GM21737 (cell line): ENCODE measurements around the gene PIAS2.
"Not testable (repeated sequence)": the region's sequence is repeated elsewhere in the genome, so short reads cannot be mapped to it uniquely, and the experiment has no call there.

ENCODE experiments used
- ATAC-seq: cut with Tn5 transposase; IDR thresholded peaks from one replicate; pipeline ENCODE4 v1.9.1; 2021; ENCODE audit warnings: mild to moderate bottlenecking, moderate library complexity; ENCODE audit not compliant: unreplicated experiment

PIAS2 gene

GRCh38 chr18:46917108-46917802 is at the start of gene PIAS2, which contains the start of gene KATNAL2:
PIAS2 (minus strand) TSS chr18:46917507; CDS start chr18:46917345, 162 bp downstream.
KATNAL2 (plus strand) TSS chr18:46917602; CDS start chr18:46946873, 29,271 bp downstream.
- peak; percentile 89 for ATAC-seq

DNA sequence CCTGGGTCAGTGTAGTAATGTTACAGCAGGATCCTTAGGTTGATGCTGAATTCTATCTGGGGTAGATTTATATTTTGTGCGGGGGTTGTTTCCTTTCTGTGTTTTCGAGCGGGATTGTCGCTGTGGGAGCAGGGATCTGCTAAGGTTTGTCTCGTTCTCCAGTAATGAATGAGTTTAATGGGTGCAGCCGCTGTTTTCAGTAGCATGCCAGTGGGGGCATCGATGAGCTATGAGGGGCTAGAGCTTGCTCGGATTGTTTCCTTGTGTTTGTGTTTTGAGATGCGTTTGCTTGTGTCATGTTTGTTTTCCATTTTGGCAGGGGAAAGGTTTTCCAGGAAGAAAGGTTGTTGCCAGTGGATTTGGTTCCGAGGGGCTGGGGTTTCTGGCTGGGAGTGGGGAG is 49.0 kb upstream of the PIAS2 start:
- ATAC-seq = not testable (repeated sequence)

DNA sequence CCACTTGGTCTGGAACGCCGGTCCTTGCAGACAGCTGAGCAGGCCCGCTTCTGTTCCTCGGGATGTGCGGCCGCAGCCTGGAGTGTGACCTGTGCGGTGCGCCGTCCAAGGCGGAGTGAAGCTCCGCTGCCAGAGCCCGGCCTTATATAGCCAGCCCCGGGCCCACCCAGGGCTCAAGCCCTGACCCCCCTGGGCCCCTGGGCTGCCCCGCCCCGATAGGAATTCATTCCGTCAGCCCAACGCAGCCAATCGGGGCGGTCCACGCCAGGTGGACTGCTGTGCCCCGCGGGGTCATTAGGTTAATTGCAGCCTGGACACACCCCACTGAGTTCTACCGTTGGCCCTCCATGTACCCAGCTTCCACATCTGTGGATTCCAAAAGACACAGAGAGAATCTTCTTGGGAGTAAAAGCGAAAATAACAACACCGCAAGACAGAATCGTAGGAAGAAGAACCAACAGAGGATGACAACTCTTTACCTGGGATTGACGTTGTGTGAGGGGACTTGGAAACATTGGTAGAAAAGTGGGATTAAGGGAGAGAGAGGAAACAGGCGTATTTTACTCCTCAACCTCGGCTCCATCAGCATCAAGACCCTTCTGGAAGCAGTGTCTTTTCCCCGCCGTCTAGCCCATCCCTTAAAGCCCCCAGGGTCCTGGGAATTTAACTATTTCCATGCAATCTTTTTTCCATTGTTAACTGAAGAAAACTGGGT is 47.4 kb upstream of the PIAS2 start:
- ATAC-seq = not testable (repeated sequence)

GRCh38 chr18:46963656-46964578 is 46.6 kb upstream of the PIAS2 start:
- ATAC-seq = not testable (repeated sequence)

DNA sequence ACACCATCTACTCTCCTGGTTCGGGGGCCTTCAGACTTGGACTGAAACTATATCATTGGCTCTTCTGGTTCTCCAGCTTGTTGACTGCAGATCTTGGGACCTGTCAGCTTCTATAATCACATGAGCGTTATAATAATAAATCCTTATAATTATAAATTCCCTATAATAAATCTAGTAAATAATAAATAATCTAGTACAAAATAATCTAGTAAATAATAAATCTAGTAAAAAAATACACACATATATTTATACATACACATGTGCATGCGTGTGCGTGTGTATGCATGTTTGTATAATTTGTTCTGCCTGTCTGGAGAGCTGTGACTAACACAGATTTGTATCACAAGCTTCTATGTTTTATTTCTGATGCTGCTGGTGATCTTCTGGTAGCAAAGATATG is 40.9 kb upstream of the PIAS2 start:
- no peak for ATAC-seq

DNA sequence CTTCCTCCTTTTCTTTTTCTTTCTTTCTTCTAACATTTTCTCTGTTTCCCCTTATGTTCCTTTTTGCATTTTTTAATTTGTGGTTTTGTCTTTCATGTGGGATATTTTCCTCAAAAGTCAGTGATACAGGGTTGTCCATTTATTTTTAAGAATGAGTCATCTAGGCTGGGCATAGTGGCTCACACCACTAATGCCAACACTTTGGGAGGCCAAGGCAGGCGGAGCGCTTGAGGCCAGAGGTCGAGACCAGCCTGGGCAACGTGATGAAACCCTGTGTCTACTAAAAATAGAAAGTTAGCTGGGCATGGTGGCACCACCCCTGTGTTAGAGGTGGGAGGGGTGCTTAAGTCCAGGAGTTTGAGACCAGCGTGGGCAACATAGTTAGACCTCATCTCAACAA is 35.9 kb upstream of the PIAS2 start:
- no peak for ATAC-seq

GRCh38 chr18:46950064-46950656 is 32.9 kb upstream of the PIAS2 start:
- no peak for ATAC-seq

GRCh38 chr18:46946656-46947282 is 29.5 kb upstream of the PIAS2 start:
- peak; percentile 93 for ATAC-seq

DNA sequence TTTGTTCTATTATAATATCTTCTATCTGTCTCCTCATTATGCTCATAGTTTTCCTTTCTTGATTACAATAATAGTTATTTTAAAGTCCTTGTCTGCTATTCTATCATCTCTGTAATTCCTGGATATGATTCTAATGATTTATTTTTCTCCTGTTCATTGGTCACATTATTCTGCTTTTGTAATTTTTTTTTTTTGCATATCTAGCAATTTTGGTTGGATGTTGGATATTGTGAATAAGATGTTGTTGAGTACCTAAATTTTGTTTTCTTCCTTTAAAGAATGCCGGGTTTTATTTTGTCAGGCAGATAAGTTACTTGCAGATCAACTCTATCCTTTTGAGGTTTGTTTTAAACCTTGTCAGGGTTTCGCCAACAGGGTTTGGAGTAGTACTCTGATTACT is 25.3 kb upstream of the PIAS2 start:
- no peak for ATAC-seq

DNA sequence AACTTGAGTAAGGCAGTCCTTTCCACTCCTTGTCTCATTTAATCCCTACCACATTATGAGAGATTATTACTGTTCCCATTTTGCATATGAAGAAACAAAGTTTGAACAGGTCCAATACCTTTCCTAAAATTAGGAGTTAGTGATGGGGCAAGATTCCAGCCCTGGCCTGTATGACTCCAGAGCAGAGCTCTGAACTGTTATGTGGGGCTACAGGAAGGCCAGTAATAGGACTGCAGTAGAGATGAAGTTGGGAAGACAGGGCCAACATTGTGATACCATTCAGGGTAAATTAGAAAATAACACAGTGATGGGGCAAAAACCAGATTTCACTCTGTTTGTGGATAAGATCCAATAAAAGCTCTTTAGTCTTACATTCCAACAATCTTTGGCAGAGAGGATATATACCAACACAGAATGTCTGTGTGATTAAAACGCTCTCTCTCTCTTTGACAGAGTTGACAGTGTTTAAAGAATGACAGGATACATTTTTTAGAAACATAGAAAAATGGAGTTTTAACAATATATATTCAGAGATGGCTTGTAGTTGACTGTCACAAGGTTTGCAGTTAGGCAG is 22.8 kb upstream of the PIAS2 start:
- ATAC-seq = no peak

DNA sequence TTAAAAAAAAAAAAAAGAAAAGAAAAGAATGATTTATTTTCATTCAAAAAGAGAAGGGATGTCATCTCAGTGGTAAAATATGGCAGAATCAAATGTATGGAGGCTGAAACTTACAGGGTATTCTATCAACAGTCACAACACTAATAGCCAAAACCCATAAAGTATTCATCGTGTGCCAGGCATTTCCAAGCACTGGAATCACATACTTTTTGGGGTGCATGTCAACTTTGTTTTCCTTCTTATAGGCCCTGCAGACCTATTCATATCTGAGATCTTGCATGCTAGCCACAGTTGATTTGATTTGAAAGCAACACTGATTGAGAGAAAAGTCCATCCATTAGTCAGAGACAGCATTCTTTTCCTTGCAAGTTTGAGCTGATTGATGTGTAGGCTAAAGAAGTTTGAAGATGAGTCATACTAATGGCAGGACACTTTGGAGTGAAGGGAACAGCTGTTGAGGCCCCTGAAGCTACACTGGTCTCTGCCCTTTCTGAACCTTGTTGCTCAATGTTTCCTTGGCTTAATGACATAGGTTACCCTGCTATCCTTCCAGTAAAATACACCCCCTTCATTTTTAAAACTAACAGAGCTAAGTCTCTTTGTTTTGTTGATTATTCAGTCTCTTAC is 22.1 kb upstream of the PIAS2 start:
- ATAC-seq = no peak

DNA sequence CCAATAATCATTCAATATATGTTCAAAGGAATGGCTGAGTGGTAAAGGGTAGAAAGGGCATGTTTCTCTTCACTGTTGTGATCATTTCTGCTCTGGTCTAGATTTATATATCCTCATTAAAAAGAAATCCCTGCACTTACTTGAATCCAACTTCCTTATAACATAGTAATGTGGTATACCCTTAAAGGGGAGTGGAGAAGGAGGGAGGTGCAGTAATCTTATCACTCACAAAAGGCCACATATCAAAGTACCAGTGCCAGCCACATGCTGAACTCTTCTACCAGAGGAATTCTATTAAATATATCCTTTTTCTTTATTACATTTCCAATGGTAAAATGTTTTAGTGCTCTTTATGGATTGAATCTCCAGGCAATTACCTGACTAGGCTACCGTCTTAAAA is 3.3 kb upstream of the PIAS2 start:
- ATAC-seq = no peak

DNA sequence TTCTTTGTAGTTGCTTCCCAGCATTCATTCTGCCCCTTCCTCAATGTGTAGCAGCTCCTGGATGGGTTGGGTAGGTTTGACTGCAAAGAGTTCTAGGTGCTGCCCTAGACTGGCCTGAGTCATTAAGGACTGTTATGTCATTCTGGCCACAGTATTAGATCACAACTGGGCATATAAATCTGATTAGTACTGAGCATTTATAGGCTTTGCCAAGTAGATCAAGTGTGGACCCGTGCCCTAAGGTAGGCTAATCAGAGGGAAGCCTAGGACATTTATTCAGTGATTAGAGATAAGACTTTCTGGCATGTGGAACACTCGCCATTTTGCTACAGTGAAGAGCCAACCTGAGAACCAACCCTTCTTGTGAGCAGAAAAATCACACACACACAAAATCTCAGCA is 2.8 kb upstream of the PIAS2 start:
- no peak for ATAC-seq

DNA sequence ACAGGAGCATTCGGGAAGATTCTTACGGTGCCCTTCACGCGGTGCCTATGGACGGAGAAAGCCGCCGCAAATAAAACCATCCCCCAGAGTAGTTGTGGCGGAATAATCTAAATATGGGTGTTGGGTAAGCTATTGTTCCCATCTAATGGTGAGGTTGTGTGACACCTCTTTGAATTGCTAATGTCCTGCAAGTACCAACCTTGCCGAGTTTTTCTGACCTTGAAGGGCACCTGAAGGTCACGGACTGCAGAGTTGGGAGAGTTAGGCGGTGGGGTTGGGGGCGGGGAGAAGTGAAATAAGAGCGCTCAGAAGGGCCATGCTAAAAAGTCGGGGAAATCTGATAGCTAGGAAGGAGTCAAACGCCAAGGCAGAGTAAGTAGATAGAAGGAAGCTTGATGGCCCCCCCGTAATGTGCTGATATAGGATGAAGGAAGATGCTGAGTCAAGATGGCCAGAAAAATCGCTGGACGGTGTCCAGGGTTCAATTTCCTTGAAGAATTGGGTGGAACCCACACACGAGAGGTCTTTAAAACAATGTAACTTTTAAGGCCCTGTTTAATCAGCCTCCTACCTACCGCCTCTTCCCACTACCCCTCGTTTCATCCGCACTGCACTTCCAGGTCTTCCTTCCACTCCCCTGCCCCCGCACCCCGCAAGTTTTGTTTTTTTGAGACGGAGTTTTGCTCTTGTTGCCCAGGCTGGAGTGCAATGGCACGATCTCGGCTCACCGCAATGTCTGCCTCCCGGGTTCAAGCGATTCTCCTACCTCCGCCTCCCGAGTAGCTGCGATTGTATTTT is 695 bp upstream of the PIAS2 start:
- ATAC-seq = peak; percentile 7

- ATAC-seq = peak; percentile 27
Observed at GRCh38 chr18:46916551-46917107, 678 bp downstream of the PIAS2 start.

GRCh38 chr18:46915800-46916550 is 1.3 kb downstream of the PIAS2 start:
- no peak for ATAC-seq

DNA sequence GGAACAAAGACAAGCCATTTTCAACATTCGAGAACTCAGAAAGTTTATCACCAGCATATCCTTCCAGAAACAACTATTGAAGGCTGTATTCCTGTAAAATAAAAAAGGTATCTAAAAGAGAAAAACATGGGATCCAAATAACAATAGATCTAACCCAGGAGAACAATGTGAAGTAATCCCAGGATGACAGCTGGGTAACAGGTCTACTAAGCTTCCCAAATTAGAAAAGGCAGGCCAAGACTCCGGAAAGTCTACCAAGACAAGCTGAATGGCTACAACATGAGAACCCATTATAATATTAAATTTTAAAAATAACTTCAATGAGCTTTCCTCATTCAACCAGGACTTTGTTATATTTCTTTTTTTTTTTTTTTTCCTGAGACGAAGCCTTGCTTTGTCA is 6.5 kb downstream of the PIAS2 start:
- ATAC-seq = no peak

- ATAC-seq = no peak
Observed at GRCh38 chr18:46909497-46909896, 7.8 kb downstream of the PIAS2 start.
